C4-2B (cell line): ENCODE measurements around the gene INO80E.
A peak's percentile ranks its signal among the peaks of the same experiment; 100 is the strongest.

Experiments used
- H3K27ac ChIP-seq: fragments of 450-650 bp; 2 replicates; pipeline ENCODE4 v1.5.1; 2017
- CTCF ChIP-seq: fragments of 450-650 bp; conservative IDR thresholded peaks from 2 replicates; pipeline ENCODE4 v1.5.1; 2017; ENCODE audit warnings: mild to moderate bottlenecking
- ZFX ChIP-seq: fragments of 450-650 bp; IDR thresholded peaks from 2 replicates; pipeline ENCODE4 v1.6.1; 2017

The INO80E gene

GRCh38 chr16:29995324-29995910 is 624 bp upstream of the INO80E start, which contains the start of gene HIRIP3:
Gene HIRIP3, minus strand, starts transcription at chr16:29995617. Its CDS starts 12 bp downstream, at chr16:29995605.
- no peak for TF ChIP-seq ZFX
- no peak for TF ChIP-seq CTCF

DNA sequence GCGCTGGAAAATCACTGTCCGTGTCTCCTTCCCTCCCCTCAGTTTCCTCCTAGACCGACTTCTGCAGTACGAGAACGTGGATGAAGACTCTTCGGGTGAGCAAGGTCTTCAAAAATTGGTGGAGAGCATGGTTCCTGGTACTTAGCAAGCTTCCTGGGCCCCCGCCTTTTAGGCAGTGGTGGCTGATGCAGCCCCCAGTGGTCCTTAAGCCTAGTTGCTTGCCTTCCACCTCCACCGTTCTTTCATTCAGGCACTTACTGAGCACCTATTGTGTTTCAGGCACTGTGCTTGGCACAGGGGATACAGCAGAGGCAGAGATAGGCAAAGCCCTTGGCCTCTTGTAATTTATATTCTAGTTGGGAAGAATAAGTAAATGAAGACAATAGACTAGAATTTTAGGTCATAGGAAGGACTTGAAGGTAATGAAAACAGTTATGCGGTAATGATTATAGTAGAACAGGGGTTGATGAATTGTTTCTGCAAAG is 767 bp downstream of the INO80E start:
- H3K27ac ChIP-seq: peak overlapping the region; percentile 99
- no peak for TF ChIP-seq ZFX
- TF ChIP-seq CTCF: no peak

More at GRCh38 chr16:29995324-29995910, 624 bp upstream of the INO80E start, which contains the start of gene HIRIP3:
- H3K27ac ChIP-seq: peak within 1 kb of the TSS; percentile 99

DNA sequence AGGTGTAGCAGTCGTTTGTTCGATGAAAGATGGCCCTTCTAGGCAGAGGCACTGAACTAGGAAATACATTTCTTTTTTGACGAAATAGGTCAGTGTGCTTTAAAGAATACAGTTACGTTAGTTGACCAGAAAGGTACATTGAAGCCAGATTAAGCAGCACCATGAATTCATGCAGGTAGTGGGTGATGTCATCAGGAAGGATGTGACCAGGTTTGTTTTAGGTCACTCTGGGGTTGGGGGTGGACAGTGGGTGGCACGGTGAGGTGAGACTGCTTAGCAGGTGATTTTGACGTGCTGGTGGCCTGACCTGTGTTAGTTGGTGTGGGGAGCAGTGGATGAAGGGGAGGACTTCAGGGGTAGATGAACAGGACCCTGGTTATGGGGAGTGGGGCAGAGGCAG is 3.6 kb downstream of the INO80E start:
- TF ChIP-seq CTCF: no peak
- no peak for TF ChIP-seq ZFX
- no peak overlapping the region for H3K27ac ChIP-seq

DNA sequence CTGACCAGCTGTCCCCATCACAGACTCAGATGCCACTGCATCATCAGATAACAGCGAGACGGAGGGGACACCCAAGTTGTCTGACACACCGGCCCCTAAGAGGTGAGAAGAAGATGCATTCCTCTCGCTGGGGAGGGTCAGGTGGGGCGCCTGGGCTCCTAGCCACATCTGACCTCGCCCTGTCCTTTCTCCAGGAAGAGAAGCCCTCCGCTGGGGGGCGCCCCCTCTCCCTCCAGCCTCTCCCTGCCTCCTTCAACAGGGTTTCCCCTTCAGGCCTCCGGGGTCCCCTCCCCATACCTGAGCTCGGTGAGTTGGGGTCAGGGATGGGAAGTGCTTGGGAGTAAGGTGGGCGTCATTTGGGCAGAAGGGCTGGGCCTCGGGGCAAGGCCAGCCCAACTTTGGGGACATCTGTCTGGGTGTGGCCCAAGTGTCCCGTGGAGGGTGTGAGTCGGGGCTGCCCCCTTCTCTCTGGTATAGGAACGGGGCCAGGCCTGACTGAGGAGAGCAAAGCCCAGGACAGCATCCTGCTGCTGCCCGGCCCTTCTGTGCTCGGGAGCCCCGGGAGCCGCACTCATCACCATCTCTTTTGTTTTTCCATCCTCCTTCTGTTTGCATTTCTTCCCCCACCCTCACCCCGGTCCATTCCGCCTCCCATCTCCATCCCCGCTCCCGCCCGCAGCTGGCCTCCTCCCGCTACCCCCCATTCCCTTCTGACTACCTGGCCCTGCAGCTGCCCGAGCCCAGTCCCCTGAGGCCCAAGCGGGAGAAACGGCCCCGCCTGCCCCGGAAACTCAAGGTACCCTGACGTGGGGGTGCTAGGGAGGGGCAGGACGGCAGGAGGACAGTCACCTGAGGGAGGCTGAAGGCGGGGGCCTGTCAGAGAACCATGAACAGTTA is 4.9 kb downstream of the INO80E start:
- H3K27ac ChIP-seq: no peak overlapping the region
- no peak for TF ChIP-seq ZFX
- TF ChIP-seq CTCF: no peak

DNA sequence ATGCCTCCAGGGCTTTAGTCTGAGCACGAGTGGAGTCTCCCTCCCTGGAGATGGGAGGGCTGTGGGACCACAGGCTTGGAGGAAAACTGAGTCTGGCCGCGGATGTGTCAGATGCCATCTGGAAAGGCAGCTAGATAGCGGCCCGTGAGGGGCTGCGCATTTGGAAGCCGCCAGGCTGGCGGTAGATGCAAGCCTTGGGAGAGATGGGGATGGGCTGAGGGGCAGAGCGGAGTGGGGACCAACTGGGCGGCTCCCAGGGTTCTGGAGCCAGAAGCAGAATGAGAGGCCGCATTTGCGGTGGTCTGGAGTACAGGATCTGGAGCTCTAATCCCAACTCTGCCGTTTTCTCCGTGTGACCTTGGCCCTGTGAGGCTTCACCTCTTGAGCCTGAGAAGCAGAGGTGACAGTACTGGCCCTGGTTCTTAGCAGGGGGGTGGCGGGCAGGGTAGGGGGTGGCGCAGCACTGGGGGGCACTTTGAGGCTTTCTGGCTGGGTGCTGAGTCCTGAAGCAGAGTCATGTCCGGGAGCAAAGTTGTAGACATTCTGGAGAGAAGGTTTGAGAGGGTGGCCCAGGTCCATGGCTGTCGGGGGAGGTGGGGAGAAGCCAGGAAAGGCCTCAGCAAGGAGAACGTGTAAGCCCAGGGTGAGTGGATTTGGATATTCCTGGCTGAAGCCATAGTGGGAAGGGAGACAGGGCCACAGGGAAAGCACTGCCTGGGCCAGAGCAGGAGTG is 6.7 kb downstream of the INO80E start:
- no peak overlapping the region for H3K27ac ChIP-seq
- no peak for TF ChIP-seq CTCF
- TF ChIP-seq ZFX: no peak

- TF ChIP-seq ZFX (no peak), CTCF (no peak)
- no peak overlapping the region for H3K27ac ChIP-seq
These were observed 7.8 kb downstream of the INO80E start for GRCh38 chr16:30003670-30004423.
